Measurements from ENCODE around the gene XPNPEP1. TPM values are rescaled to one million over a fixed set of nuclear protein-coding genes. Genes with fewer than 3 reads are reported as not detected.

XPNPEP1 gene
- total and polyA plus RNA-seq, 2 of the 4 experiments (the other 2 are of a cell fraction) = 164 to 311 TPM

GRCh38 chr10:109966961-109967738, 43.8 kb upstream of the XPNPEP1 start:
- Histone ChIP-seq H2BK120ac (ENCODE audit: low read depth, low read length) (peak overlapping the region; percentile 99), H3K27me3 (ENCODE audit: control insufficient read depth, insufficient read depth, low read length) (no peaks in the 10 kb centered on the region), H4K8ac (ENCODE audit: low read depth in 2 of 2, low read length in 2 of 2) (peak overlapping the region; percentile 48 to 86; a peak in 3 of 4 replicates), H3K4me3 (ENCODE audit: insufficient read depth, low read depth, low read length) (peak overlapping the region; percentile 10; the same call in 1 of the 2 replicates), H3K9me1 (ENCODE audit: insufficient read depth, low read length) (peaks cover 12% of the 10 kb centered on the region; the same call in 1 of the 2 replicates), H4K5ac (ENCODE audit: low read depth, low read length) (peak overlapping the region; percentile 82), H3K14ac (replicated peaks; ENCODE audit: low read depth, low read length) (peak overlapping the region; percentile 89), H2BK5ac (ENCODE audit: low read depth, low read length, poor library complexity, severe bottlenecking) (peak overlapping the region; percentile 96), H3K27ac (ENCODE audit: insufficient read depth, low read length) (peak overlapping the region; percentile 97), H2AFZ (replicated peaks; ENCODE audit: low read length, poor library complexity) (peak overlapping the region; percentile 60), H3K9ac (ENCODE audit: low read depth, low read length) (peak overlapping the region; percentile 54), H3K4me1 (ENCODE audit: control insufficient read depth, insufficient read depth, low read length) (peaks cover 25% of the 10 kb centered on the region), H3K36me3 (ENCODE audit: control insufficient read depth, insufficient read depth, low read length) (no peaks in the 10 kb centered on the region), H3K4ac (ENCODE audit: low read depth, low read length) (peak overlapping the region; percentile 83), H2AK9ac (replicated peaks; ENCODE audit: low read depth, low read length, poor library complexity) (peak overlapping the region; percentile 32), H3K4me2 (ENCODE audit: low read depth, low read length) (peak overlapping the region; percentile 84), H3K23ac (ENCODE audit: low read depth, low read length) (peak overlapping the region; percentile 75), H2BK15ac (ENCODE audit: low read depth, low read length) (peak overlapping the region; percentile 91; the same call in 2 of the 3 replicates), H2AK5ac (ENCODE audit: low read depth, low read length) (peak overlapping the region; percentile 89), H4K20me1 (ENCODE audit: insufficient read depth, low read length) (peaks cover 4% of the 10 kb centered on the region), H2BK20ac (ENCODE audit: low read depth, low read length) (peak overlapping the region; percentile 98), H3K56ac (ENCODE audit: extremely low read depth, insufficient read depth, low read length) (peak overlapping the region; percentile 92), H3K18ac (ENCODE audit: low read depth, low read length) (peak overlapping the region; percentile 91), H3K79me1 (ENCODE audit: low read depth in 1 of 2, low read length in 2 of 2) (peaks cover 0 to 2% of the 10 kb centered on the region in 2 experiments; a peak in 1 of 4 replicates), H3K9me3 (ENCODE audit: control insufficient read depth, insufficient read depth, low read length) (no peaks in the 10 kb centered on the region), H4K91ac (ENCODE audit: insufficient read depth, low read depth, low read length) (peak overlapping the region; percentile 87)
- TF ChIP-seq BHLHE40 (IDR thresholded peaks at IDR 0.05; ENCODE audit: low read depth, low read length) (0 out of 2 replicates have a peak, but pooled peaks have one; percentile 32), USF2 (IDR thresholded peaks at IDR 0.05; ENCODE audit: low read depth, low read length) (no peak), RAD21 (IDR thresholded peaks at IDR 0.05; ENCODE audit: low read length) (peak; percentile 26), SMC3 (IDR thresholded peaks at IDR 0.05; ENCODE audit: low read depth, low read length) (no peak; the same call in 1 of the 2 replicates), FOS (IDR thresholded peaks at IDR 0.05; ENCODE audit: low read depth, low read length) (0 out of 2 replicates have a peak, but pooled peaks have one; percentile 52)
- intact Hi-C loops (cut with micrococcal nuclease) (loop anchor here (2.0 to 5.0 kb wide), 4 partner anchors 16 to 108 kb away; partner anchors contain the start of gene ADD3), in situ Hi-C loops (cut with MboI; ENCODE audit: low sequenced_read_pairs) (no loop called here), dilution Hi-C loops (cut with HindIII; ENCODE audit: low sequenced_read_pairs, unreplicated experiment) (no loop called here)
- CTCF ChIA-PET = interaction anchor here (1.0 to 2.3 kb wide), 2 partner anchors 11 to 15 kb away, joined by 3 to 15 read pairs; no protein-coding TSS in a partner anchor
- peak; percentile 88 for DNase-seq
- POLR2A ChIA-PET (ENCODE audit: unreplicated experiment) = no interaction called here
- peak; percentile 57 for ATAC-seq (ENCODE audit: low read depth)
- WGBS, 2 experiments (ENCODE audit: extremely low coverage in 2 of 2, insufficient read length in 1 of 2) = no CpG with 5 or more reads among the region's 9 CpGs
- BruUV-seq (replicated peaks) = no TSS peak

All from IMR-90 (cell line).